Astrocyte (in vitro differentiated cells and primary cell): Measurements from ENCODE around the gene MAP1B. TPM values are rescaled to one million over a fixed set of nuclear protein-coding genes. Genes with fewer than 3 reads are reported as not detected.

Experiments used
- DNase-seq: peaks from one replicate; pipeline ENCODE4 v3.0.0-alpha.2; 2010; ENCODE audit warnings: low read depth
- FAIRE-seq: peaks from 2 replicates; lab custom pipeline; 2011; peaks lifted over from hg19 to GRCh38; lab: Jason Lieb, UNC
- H2AFZ ChIP-seq: 2 replicates; pipeline ENCODE4 v1.6.0; 2012; ENCODE audit warnings: low read depth, low read length, inconsistent platforms
- H3K27ac ChIP-seq: 2 replicates; pipeline ENCODE4 v1.5.1; 2011; ENCODE audit warnings: low read depth, low read length, inconsistent platforms
- H3K27me3 ChIP-seq: 2 replicates; pipeline ENCODE4 v1.6.0; 2011; ENCODE audit warnings: low read length, inconsistent platforms; ENCODE audit not compliant: insufficient read depth
- H3K36me3 ChIP-seq: 2 replicates; pipeline ENCODE4 v1.5.1; 2011; ENCODE audit warnings: low read length, inconsistent platforms; ENCODE audit not compliant: insufficient read depth
- H3K4me1 ChIP-seq: 2 replicates; pipeline ENCODE4 v1.5.1; 2011; ENCODE audit warnings: low read length, inconsistent platforms; ENCODE audit not compliant: insufficient read depth
- H3K4me2 ChIP-seq: 2 replicates; pipeline ENCODE4 v1.6.0; 2012; ENCODE audit warnings: low read length, inconsistent platforms
- H3K4me3 ChIP-seq: 2 replicates; pipeline ENCODE4 v1.5.1; 2011; ENCODE audit warnings: low read depth, mild to moderate bottlenecking, low read length, inconsistent platforms; ENCODE audit not compliant: insufficient read depth
- H3K79me2 ChIP-seq: 2 replicates; pipeline ENCODE4 v1.6.0; 2012; ENCODE audit warnings: mild to moderate bottlenecking, low read length, inconsistent platforms; ENCODE audit not compliant: insufficient read depth
- H3K9ac ChIP-seq: 2 replicates; pipeline ENCODE4 v1.6.0; 2012; ENCODE audit warnings: mild to moderate bottlenecking, low read length, inconsistent platforms
- H3K9me3 ChIP-seq: 2 replicates; pipeline ENCODE4 v1.5.1; 2012; ENCODE audit warnings: low read depth, mild to moderate bottlenecking, low read length, inconsistent platforms; ENCODE audit not compliant: insufficient read depth
- H4K20me1 ChIP-seq: 2 replicates; pipeline ENCODE4 v1.6.0; 2012; ENCODE audit warnings: low read length, inconsistent platforms; ENCODE audit not compliant: insufficient read depth
- H3K27ac Mint-ChIP-seq: one replicate; pipeline ENCODE4 v1.8.0; 2021; ENCODE audit warnings: mild to moderate bottlenecking, mixed read lengths; ENCODE audit not compliant: unreplicated experiment
- H3K27me3 Mint-ChIP-seq: one replicate; pipeline ENCODE4 v1.8.0; 2021; ENCODE audit warnings: low read depth, mixed read lengths; ENCODE audit not compliant: unreplicated experiment
- H3K36me3 Mint-ChIP-seq: one replicate; pipeline ENCODE4 v1.8.0; 2021; ENCODE audit warnings: low read depth, mixed read lengths; ENCODE audit not compliant: unreplicated experiment
- H3K4me1 Mint-ChIP-seq: one replicate; pipeline ENCODE4 v1.8.0; 2021; ENCODE audit warnings: low read depth, mixed read lengths; ENCODE audit not compliant: unreplicated experiment
- H3K4me3 Mint-ChIP-seq: one replicate; pipeline ENCODE4 v1.8.0; 2021; ENCODE audit warnings: mild to moderate bottlenecking, moderate library complexity, mixed read lengths; ENCODE audit not compliant: unreplicated experiment
- H3K9me3 Mint-ChIP-seq: one replicate; pipeline ENCODE4 v1.8.0; 2021; ENCODE audit warnings: mild to moderate bottlenecking, mixed read lengths; ENCODE audit not compliant: unreplicated experiment
- EZH2 ChIP-seq: IDR thresholded peaks from 2 replicates; pipeline ENCODE4 v1.6.1; 2012; ENCODE audit warnings: mild to moderate bottlenecking, low read length, inconsistent platforms; ENCODE audit not compliant: insufficient read depth
- total RNA-seq: library from RNA; stranded (reverse); gene quantifications from 2 replicates; pipeline ENCODE4 v1.2.1, GENCODE V29; 2021
- TF ChIP-seq, protein P1 (sequence below): IDR thresholded peaks from 2 replicates; pipeline ENCODE4 v1.5.1; 2011; ENCODE audit warnings: low read depth, mild to moderate bottlenecking, inconsistent platforms, low read length, moderate library complexity; ENCODE audit not compliant: insufficient read depth

MAP1B gene
- total RNA-seq, 1 donor from 2014 or later, result 476 TPM

DNA sequence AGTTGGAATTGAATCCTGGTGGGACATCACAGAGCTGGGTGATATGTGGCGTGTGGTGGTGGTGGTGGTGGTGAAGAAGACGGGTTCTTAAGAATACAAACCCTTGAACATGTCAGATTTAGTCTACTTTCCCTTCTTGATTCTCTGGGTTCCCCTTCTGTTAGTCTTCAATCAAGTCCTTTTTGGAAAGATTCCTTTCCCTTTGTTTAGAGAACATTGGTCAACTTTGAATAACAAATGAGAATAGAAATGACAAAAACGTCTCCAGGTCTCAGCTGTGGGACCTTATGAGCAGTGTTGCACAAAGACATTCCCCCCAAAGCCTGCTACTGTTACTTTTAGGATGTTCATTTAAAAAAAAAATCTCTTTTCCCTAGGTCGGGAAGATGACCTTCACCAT, 46.3 kb downstream of the MAP1B start:
- H3K36me3 Mint-ChIP-seq, result peaks cover 39% of the 10 kb centered on the region

DNA sequence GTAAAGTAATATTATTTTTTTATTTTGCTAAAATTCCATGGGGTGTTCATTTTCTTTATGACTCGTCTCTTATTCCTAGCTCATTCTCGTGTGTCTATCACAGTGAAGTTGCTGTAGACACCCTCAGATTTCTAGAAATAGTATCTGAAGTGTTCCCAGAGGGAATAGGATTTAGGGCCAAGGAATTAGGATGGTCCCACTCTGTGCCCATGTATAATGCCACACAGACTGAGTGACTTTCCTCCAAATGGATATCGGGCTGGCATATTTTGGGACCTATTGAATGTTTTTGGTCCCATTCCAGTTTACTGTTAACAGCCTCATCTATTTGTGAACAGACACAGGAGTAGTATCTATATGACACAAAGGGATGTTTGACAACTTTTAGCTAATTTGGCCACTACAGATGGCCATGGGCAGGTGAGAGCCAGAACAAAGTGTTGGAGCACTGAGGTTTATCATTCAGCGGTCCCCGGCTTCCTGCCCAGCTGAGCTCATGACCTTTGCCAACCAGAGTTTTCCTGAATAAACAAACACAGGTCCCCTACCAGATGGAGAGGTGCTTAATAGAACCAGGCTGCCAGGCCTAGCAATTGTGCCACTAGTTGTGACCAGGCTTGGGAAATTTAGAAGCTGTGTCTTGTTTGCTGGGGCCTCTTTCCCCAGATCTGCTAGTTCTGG, 46.9 kb downstream of the MAP1B start:
- Mint-ChIP-seq H3K27ac (no peak overlapping the region), H3K9me3 (no peaks in the 10 kb centered on the region), H3K27me3 (no peaks in the 10 kb centered on the region), H3K36me3 (peaks cover 34% of the 10 kb centered on the region), H3K4me1 (peaks cover 49% of the 10 kb centered on the region), H3K4me3 (no peak overlapping the region)
- Histone ChIP-seq H3K79me2 (peaks cover 98% of the 10 kb centered on the region), H3K4me1 (peaks cover 61% of the 10 kb centered on the region), H4K20me1 (peaks cover 70% of the 10 kb centered on the region), H3K4me2 (peak overlapping the region; percentile 57), H2AFZ (no peak overlapping the region), H3K9ac (peak overlapping the region; percentile 32), H3K27ac (peak overlapping the region; percentile 37), H3K36me3 (peaks cover 10% of the 10 kb centered on the region), H3K27me3 (no peaks in the 10 kb centered on the region), H3K4me3 (no peak overlapping the region), H3K9me3 (no peaks in the 10 kb centered on the region)
- no peak for FAIRE-seq
- DNase-seq, result no peak
- TF ChIP-seq, protein P1, sequence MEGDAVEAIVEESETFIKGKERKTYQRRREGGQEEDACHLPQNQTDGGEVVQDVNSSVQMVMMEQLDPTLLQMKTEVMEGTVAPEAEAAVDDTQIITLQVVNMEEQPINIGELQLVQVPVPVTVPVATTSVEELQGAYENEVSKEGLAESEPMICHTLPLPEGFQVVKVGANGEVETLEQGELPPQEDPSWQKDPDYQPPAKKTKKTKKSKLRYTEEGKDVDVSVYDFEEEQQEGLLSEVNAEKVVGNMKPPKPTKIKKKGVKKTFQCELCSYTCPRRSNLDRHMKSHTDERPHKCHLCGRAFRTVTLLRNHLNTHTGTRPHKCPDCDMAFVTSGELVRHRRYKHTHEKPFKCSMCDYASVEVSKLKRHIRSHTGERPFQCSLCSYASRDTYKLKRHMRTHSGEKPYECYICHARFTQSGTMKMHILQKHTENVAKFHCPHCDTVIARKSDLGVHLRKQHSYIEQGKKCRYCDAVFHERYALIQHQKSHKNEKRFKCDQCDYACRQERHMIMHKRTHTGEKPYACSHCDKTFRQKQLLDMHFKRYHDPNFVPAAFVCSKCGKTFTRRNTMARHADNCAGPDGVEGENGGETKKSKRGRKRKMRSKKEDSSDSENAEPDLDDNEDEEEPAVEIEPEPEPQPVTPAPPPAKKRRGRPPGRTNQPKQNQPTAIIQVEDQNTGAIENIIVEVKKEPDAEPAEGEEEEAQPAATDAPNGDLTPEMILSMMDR, result no peak
- TF ChIP-seq EZH2, result no peak

More for the DNA sequence above, 46.3 kb downstream of the MAP1B start:
- Mint-ChIP-seq H3K9me3 (no peaks in the 10 kb centered on the region), H3K4me1 (peaks cover 50% of the 10 kb centered on the region), H3K4me3 (no peak overlapping the region), H3K27ac (no peak overlapping the region), H3K27me3 (no peaks in the 10 kb centered on the region)
- Histone ChIP-seq H3K27ac (no peak overlapping the region), H3K4me3 (no peak overlapping the region), H3K9ac (no peak overlapping the region), H3K27me3 (no peaks in the 10 kb centered on the region), H2AFZ (no peak overlapping the region), H3K79me2 (peaks cover 98% of the 10 kb centered on the region), H3K4me1 (peaks cover 56% of the 10 kb centered on the region), H4K20me1 (peaks cover 69% of the 10 kb centered on the region), H3K36me3 (peaks cover 17% of the 10 kb centered on the region), H3K4me2 (peak overlapping the region; percentile 13), H3K9me3 (no peaks in the 10 kb centered on the region)
- TF ChIP-seq, protein P1, result no peak
- no peak for TF ChIP-seq EZH2
- FAIRE-seq, result no peak
- no peak for DNase-seq

DNA sequence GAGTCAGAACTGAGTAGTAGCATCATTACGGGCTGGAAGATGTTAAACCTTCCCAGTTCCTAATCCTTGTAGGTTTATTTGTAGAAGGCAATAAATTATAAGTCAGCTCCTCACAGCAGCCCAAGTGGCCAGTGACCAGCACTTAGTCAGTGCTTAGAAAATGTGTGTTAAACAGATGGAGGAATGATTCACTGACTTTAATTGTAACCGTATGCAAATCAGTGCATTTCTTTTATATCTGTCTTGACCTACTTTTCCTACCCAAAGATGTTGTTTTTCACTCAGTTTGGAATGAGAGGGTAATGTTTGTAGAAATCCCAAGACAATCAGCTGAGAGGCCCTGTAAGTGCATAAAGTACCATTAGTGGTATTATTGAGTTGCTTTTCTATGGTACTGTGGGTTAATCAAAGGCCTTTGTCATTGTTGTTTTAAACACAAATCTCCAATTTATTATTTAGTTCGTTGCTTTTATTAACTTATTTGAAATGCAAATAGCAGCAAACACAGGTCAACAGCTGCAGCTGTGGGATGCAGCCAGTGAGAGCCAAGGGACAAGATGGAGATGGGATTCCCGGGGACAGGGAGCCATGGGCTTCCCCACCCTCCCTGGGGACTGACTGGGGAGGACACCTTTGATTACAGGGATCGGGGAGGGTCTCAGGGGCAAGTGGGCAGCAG, 49.8 kb downstream of the MAP1B start:
- Histone ChIP-seq H2AFZ (no peak overlapping the region), H3K4me2 (peak overlapping the region; percentile 55), H4K20me1 (peaks cover 72% of the 10 kb centered on the region), H3K4me1 (peaks cover 77% of the 10 kb centered on the region), H3K27ac (peak overlapping the region; percentile 82), H3K4me3 (peak overlapping the region; percentile 7), H3K27me3 (no peaks in the 10 kb centered on the region), H3K9ac (peak overlapping the region; percentile 67), H3K36me3 (peaks cover 2% of the 10 kb centered on the region), H3K79me2 (peaks cover 97% of the 10 kb centered on the region), H3K9me3 (no peaks in the 10 kb centered on the region)
- Mint-ChIP-seq H3K4me3 (no peak overlapping the region), H3K9me3 (no peaks in the 10 kb centered on the region), H3K27ac (no peak overlapping the region), H3K36me3 (peaks cover 24% of the 10 kb centered on the region), H3K27me3 (no peaks in the 10 kb centered on the region), H3K4me1 (peaks cover 54% of the 10 kb centered on the region)
- TF ChIP-seq, protein P1, result no peak
- no peak for TF ChIP-seq EZH2
- FAIRE-seq (peak; percentile 86), DNase-seq (peak; percentile 98)
